HT1080 (cell line): Measurements from ENCODE around the gene BTBD16. TPM values are rescaled to one million over a fixed set of nuclear protein-coding genes. Genes with fewer than 3 reads are reported as not detected.

ENCODE experiments used
- DNase-seq: peaks from one replicate; pipeline ENCODE4 v3.0.0-alpha.2; 2015; ENCODE audit warnings: low read depth
- total RNA-seq: library from RNA; depleted of rRNA; stranded (reverse); fragments of >200 nt; shearing (Covaris generic); gene quantifications from 2 replicates; pipeline ENCODE4 v1.2.3, GENCODE V29; 2014

BTBD16 gene
- total RNA-seq, 1 experiment from 2014 or later: not detected

GRCh38 chr10:122293156-122293960, 22.3 kb downstream of the BTBD16 start:
- DNase-seq: no peak

- DNase-seq: no peak
These were observed 22.9 kb downstream of the BTBD16 start for GRCh38 chr10:122293961-122294380.

GRCh38 chr10:122294511-122295450, 23.7 kb downstream of the BTBD16 start:
- no peak for DNase-seq

GRCh38 chr10:122295451-122295809, 24.3 kb downstream of the BTBD16 start:
- no peak for DNase-seq

DNA sequence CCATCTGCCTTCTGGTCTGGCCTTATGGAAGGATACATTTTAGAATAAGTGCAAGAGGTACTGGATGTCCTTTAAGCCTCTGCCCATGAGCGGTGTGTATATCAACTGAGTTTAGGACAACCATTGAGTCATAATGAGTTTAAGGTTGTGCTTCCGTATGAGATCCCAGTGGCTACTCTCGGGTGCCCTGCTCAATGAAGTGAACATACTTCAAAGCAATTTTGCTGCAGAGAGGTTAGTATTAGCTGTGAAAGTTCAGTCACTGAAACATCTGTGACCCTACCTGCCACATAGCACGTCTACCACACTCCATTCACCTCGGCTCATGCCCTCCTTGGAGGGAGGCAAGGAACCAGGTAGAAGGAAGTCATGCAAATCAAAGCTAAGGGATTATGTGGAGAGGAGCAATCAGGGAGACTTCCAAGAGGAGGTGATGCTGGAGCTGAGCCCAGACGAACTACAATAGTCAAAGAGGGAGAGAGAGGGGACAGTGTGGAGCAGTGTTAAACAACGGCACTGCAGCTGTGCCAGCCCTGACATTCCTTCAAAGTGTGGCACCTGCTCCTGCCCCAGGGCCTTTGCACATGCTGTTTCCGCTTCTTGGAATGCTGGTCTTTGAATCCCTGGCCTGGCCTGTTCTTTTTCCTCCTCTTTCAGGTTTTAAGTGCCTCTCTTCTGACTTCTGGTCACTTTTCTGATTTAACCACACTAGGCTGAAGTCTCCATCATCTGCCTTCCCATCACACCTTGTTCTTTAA, 25.4 kb downstream of the BTBD16 start:
- DNase-seq: no peak

- DNase-seq: no peak
These were observed 26.5 kb downstream of the BTBD16 start for GRCh38 chr10:122297583-122297982.

DNA sequence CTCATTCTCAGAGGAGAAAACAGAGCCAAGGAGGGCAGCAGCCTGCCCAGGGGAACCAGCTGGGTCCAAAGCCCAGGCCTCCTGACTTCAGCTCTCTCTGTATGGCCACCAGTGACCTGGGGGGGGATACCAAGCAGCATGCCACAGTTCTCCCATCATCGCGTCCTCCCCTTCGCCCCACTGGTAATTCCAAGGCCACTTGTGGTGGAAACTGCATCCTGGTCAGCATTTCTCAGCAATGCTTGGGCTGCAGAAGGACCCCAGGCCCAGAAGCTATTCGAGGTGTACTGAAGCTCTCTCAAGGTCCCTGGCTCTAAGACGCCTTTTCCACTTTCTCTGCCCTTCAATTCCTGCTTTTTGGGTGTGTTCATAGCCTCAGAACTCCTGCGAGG, 27.1 kb downstream of the BTBD16 start:
- no peak for DNase-seq

GRCh38 chr10:122298598-122299301, 27.7 kb downstream of the BTBD16 start:
- DNase-seq: peak; percentile 80

GRCh38 chr10:122299423-122300075, 28.5 kb downstream of the BTBD16 start:
- DNase-seq: no peak

DNA sequence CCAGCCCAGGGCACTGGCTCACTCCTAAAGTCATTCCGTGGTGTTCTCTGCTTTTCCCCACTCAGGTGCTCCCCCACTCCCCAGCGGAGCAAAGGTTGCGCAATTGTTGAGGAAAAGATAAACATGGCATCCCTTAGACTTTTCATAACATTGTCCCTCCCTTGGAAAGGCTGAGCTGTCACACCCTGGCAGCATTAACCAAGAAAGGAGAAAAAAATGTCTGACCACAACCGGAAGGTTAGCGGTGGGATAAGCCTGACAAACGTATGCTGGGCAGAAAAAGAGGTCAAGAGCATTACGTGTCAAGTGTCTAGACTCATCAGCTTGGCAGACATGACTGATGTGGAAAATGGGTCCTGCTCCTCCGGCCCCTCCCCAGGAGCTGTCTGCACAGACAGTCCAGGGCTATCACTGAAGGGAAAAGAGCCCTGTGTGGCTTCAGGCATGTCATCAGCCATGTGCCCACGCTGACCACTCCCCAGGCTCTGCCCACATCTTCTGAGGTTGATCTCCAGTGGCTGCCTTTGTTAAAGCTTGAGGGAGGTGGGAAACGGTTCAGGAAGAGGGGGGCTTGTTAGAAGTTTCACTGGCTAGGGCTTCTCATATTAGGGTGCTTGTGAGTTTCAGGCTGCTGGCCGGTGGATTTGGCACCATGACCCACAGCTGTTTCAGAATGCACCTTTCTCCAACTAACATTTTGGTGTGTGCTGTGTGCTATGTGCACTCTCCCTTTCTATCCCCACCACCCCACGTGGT, 30.1 kb downstream of the BTBD16 start:
- peak; percentile 96 for DNase-seq

DNA sequence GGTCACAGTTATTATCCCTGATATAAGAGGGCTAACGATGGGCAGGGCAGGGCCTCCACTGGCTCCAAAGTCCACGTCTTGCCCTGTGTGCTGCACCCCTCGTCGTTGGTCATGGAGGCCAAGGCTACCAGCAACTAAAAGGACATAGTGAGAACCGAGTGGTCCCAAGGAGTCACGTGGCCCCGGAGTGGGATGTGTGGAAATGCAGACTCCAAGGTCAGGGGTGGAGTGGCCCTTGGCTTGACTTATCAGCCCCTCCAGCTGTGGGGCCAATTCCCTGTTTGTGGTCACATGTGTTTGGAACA, 30.7 kb downstream of the BTBD16 start:
- no peak for DNase-seq

DNA sequence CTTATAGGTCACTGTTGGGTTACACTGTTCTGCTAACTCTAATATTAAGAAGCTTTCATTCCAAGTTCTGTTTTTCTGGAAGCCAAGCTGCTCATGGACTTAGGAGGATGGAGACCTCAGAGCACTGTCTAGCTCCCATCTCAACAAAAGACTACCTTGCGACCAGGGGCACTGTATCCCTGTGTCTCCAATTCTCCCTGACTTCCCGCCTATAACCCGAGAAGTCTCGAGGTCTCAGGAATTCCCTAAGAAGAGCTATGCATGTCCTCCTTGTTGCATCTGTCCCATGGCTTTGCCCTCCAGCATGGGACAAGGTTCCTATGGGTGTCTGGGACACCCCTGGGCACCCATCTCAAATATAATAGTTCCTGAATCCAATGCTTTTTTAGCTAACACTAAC, 31.2 kb downstream of the BTBD16 start:
- no peak for DNase-seq

DNA sequence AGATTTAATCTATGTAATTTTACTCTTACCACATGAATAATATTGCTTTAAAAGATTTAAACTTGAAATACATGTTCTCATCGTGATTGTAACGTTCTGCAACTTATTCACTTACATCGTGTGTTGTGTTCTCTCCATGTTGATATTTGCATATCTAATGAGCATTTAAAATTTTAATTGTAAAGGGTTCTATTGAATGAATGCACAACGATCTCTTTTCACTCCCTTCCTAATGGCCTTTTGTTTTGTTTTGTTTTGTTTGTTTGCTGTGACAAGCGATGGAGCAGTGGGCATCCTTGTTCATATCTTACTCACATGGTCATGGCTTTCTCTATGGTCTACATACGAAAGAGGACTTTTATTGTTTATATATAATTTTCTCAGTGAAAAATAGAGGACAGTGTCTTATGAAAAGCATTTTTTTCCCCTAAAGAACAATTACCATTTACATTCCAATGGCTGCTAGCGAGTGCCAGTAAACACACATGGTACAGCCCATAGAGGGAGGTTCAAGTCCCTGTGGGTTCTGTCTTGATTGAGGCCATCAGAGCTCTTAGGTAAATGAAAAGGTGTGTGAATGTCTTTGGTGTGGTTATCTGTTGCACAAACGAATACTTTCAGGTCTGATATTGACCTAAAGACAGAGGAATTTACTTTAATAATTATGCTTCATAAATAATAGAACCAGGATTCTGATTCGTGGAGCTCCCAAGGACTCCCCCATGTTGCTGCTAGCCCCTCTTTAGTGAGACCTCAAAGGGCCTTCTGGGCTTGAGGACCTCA, 32.4 kb downstream of the BTBD16 start:
- DNase-seq: no peak

GRCh38 chr10:122304054-122304579, 33.0 kb downstream of the BTBD16 start:
- no peak for DNase-seq

DNA sequence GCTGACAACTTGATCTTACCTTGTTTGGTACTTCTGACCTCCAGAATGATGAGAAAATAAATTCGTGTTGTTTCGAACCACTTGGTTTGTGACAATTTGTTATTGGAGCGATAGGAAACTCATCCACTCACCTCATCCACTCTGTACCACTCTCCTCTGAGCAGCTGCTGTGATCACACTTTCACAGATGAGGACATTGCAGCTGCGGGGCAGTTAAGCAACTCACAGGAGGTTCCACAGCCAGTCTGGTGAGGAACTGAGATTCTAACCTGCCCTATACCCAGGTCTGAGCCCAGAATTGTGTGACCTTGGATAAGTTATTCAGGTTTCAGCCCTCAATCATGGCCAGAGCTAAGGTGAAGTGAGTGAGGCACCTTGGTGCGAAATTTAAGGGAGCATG, 35.2 kb downstream of the BTBD16 start:
- no peak for DNase-seq

GRCh38 chr10:122306744-122307143, 35.6 kb downstream of the BTBD16 start:
- DNase-seq: no peak

DNA sequence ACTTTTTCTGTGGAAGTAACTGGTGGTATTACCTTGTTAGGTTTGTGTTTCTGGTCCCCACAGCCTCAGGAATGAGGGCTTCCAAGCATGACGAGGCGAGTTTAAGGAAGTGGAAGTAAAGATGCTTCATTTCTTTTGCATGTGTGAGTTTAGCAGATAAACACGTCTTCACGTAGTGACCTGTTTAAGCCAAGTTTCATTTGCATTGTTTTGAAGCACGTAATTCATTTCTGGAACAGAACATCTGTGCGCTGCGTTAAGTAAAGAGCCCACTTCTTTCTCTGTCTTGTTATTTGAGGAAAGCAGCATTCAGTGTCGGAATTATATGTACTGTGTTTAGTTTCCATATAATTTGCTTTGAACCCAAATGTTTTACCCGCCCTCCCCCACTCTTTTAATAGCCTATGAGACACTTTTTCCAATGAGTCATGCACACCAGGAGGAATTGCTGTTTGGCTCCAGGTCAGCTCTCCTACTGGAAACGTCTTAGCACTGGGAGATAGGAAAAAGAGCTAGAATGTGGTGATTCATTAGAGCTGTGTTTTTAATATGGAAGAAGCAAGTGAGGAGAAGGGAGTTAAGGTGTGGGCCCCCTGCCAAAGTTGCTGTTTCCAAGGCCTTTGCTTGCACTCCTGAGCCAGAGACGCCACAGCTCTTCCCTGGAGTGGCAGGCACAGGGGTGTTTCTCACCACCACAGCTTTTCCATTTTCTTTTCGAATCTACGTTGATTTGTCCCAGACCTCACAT, 36.7 kb downstream of the BTBD16 start:
- peak; percentile 97 for DNase-seq
